COLO829 (cell line): ENCODE results near the gene GALNT18.

Experiments used
- DNase-seq: peaks from one replicate; pipeline ENCODE4 v3.0.0; 2012; ENCODE audit warnings: low spot score

Gene GALNT18

DNA sequence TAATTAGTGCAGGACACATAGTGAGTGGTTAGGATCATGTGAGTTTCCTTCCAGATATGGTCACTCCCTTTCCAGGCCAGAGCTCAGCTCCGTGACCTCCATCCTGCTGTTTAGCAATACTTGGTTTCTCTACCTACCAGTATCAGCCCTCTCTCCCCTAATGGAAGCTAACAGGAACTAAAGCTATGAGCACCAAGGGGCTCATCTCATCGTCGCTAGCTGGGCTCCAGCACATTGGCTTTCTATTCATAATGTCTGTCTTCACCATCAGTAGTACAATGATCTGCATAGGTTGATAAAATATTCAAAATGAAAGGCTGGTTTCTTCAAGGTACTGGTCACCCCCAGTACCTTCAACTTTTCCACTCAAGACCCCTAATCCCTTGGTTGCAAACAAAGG, 2.4 kb upstream of the GALNT18 start:
- no peak for DNase-seq

DNA sequence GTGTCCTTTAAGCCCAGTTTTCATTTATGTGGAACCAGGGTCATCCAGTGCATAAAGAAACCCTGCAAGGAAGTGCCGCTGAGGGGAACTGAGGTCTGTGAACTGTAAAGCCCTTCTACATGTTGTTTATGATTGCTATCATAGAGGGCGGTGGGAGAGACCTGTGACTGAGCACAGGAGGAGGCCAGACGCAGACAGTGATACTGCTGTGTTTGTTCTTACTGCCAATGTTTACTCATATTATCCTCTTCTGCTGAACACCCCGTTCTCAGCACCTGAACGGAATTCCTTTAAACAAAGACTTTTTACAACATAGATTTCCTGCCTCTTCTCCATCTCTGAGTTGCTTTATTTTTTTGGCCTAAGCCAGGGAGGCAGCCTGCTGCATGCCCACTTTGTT, 967 bp upstream of the GALNT18 start:
- DNase-seq, result no peak

DNA sequence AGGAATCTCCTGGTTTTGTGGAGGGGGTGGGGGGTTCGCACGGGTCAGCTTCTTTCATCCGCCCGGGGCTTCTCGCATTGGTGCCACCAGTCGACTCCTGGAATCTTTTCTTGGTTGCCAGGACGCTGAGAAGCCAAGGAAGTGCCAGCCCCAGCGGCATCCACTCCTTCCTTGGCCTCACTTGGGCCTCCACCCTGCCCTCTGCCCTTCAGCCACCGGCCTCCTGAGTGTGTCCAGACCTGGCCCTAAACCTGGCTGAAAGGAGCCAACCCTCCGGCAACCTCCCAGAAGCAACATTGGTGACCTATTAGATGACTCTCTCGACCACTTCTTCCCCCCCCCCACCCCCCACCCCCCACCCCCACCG, 518 bp upstream of the GALNT18 start:
- DNase-seq, result no peak

DNA sequence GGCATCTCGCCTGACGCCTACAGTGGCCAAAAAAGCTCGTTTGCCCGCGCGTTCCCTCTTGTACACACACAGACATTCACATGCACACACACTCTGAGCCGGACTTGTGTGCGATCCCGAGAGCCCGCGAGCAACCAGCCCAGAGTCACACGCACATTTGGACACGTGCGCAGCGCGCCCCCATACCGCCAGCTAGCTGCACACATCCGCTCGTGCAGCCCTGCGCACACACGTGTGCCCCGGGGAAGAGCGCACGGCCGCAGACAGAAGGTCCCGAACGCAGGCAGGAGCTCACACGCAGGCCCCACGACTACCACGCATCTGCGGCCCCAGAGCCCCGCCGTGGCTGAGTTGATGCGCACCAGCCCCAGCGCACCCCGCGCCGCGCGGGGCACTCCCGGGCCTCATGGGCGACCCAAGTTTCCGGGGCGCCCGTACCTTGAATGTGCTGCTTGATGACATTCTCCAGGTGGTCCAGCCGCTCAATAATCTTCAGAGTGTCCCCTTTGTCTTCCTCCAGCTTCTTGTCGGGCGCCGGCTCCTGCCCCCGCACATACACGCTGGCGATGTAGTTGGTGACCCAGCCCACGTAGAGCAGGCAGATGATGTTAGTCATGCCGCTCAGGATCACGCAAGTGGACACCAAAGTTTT, 758 bp downstream of the GALNT18 start:
- DNase-seq, result no peak

DNA sequence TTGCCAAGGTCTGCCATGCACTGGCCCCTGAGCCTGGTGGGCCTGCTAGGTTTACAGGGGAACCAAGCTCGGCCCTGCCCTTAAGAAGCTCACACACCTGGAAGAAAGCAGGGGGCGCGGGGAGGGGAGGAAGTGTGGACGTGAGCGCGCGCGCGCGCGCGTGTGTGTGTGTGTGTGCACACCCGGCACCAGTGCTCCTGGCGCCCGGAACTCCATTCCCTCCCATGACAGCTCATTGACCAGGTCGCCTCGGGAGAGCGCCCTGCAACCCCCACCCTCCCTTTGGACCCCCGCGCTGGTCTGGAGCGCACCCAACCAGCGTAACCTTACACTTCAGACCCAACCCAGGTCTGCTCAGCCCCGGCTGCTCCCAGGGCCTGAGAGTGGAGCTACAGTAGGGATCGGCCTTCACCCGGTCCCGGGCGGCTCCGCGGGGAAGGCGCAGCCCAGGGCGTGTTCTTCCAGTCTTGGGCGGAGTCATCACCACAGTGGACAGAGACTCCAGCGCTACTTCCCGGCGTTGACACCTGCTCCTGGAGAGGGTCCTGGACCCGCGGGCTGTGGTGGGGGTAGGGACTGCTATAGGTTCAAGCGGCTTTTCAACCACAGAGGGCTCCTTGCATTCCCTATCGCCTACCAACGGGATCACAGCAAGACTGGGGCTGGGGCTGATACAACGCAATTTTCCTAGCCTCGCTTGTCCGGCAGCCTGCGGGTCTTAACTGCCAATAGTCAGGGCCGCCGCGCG, 1.5 kb downstream of the GALNT18 start:
- no peak for DNase-seq

DNA sequence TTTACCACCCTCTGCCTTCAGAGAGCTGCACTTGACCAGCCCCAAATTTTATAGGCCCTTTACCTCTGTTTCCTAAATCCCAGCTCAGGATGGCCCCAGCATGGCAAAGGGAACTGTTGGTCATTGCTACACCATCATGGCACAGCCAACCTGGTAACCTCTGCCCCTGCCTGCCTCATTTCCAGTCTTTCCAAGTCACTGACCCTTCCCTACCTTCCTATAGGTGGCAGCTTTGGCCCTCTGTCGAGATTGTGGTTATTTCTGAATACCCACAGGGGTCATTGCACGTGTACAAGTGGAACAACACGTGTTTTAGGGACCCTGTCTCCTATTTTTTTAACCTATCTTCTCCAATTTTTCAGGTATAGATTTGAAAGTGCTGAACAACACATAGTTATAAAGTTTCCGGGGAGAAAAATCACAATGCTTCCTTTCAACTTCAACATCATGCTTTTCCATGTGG, 2.8 kb downstream of the GALNT18 start:
- no peak for DNase-seq

DNA sequence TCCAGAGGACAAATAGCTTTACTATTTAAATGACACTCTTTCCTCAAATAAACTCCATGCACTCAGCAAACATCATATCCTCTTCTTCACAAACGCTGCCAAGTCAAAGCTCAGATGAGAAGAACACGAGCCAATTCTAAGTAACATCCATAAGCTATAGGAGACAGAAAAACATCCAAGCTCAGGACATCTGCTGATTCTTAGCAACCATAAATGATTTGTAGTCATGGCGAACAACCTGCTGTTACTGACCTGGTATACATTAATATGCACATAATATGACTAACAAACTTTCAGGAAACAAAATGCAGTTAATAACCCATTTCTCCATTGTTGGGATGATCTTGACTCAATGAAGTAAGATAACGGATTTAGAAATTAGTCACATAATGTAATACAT, 6.7 kb downstream of the GALNT18 start:
- DNase-seq, result no peak

DNA sequence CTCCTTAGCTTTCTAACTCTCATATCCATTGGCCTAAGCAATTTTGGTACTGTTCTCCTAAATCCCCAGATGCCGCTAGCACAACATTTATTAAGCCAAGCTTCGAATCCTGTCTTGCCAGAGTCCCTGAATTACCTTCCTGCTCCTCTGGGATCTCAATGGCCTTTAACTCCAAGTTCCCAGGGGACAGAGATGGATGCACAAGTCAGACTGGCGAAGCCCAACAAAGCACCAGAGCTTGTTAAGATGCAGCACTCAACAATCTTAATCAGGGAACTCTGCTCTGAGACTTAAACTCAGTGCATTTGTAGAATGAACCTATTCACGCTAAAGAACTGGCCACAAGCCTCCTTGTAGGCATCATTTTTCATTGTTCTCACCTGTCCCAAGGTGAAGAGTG, 9.4 kb downstream of the GALNT18 start:
- no peak for DNase-seq

DNA sequence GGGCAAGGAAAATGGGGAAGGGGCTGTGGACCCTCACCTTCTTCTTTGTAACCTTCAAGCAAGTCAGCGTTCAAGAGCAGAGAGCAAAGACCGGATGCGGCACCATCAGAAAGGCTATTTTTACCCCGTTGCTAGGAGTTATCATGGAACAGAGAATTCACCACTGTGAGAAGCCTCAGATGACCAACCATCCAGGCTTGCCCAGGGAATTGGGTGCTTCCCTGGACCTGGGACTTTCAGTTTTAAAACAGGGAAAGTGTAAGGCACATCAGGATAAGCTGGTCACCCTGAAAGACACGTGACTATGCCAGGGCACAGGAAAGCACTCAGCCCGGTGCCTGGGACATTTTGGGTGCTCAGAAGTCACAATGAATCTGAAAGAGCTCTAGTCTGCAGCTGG, 10.4 kb downstream of the GALNT18 start:
- DNase-seq, result no peak

DNA sequence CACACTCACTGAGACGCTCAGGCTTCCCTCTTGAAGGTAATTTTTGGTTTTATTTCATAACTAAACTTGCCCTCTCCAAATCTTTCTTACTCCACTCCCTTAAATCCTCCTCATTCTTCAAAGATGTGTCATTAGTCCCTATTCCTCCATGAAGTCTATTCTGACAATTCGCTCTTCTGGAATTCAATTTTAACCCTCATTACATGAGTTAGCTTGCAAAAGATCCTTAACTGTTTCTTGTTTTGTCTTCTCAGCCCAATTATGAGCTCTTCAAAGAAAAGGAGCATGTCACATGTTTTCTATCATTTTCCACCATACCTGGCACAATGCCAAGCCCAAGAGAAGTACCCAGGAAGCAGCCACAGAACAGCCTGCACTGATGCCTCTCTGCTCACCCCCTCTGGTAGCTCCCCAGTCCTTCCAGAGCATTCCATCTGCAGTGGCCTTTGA, 13.0 kb downstream of the GALNT18 start:
- no peak for DNase-seq

DNA sequence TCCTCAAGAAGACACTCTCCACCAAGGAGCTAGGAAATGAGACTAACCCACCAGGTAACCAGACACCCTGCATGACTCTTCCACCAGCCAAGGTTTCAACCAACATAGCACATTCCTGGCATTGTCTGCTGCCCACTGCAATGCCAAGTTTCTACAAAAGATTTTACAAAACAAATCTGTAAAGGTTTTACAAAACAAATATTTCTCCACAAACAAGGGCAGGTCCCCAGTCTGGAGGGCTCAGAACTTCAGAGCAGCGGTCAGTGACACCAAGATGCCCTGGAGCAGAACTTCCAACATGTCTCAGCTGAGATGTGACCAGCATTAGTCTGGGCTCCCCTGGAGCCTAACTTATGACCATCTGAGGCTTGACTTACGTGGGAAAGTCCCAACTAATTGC, 14.0 kb downstream of the GALNT18 start:
- DNase-seq, result no peak

DNA sequence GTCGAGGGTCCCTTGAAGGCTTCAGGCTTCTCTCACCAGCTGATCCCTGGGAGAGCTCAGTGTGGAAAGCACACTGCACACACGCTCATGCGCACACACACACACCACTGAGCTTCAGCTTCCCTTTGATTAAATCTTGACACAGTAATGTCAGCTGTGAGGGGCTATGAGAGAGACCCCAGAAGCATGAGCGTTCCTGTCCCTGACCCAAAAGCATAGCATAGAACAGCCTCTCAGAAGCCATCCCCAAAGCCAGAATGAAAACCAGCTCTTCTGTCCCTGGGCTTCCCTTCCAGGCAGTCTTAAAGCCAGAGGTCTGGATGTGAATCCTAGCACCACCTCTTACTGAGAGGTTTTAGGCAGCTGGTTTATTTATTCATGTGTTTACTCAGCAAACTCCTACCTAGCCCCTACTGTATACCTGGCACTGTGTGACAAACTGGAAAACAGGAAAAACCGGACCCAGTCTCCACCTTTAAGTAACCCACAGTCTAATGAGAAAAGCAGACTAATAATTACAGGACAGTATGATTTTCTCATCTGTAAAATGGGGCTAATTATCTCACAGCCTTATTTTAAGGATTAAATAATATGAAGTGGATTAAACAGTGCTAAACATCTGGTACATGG, 15.9 kb downstream of the GALNT18 start:
- no peak for DNase-seq

DNA sequence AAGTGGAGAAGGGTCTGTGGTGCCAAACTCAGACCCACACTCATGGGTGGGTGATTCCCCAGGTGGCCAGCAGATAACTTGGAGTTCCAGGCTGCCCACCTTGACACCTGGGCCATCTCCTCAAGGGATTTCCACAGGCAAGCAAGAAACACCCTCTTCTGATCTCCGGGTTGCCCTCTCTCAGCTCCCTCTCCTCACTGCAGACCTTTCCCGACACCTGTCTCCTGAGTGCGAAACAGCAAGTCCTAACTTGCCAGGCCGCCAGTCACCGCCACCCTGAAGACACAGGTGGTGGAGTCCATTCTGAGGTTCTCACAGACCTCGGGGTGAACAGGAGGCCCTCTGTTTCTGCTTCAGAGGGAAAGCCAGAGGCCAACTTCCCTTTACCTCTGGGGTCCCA, 16.6 kb downstream of the GALNT18 start:
- no peak for DNase-seq

DNA sequence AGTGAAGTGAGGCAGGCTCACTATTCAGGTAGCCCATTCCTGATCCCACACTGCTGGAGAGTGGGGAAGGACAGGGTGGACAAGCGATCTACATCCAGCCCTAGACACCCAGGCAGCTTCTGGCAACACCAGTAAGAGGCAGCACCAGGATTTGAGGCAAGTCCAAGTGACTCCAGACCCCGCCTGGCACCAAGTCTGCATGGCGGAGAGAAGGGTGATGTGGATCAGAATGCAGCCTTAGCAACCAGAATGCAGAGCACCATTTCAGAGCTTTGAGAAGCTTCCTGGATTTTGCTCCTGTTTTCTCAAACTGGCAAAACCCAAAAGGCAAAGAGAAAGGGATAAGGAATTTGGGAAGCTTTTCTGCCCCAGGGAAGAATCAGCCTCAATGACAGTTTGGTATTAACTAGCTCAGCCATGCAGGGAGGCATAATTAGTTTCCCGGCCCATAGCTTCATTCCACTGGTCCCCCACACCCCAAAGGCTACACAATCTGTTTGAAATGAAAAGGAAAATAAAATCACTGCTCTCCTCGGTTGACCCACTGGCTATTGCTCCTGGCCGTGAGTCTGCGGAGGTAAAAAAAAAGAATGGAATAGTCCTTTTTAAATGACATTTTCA, 17.3 kb downstream of the GALNT18 start:
- DNase-seq, result no peak

DNA sequence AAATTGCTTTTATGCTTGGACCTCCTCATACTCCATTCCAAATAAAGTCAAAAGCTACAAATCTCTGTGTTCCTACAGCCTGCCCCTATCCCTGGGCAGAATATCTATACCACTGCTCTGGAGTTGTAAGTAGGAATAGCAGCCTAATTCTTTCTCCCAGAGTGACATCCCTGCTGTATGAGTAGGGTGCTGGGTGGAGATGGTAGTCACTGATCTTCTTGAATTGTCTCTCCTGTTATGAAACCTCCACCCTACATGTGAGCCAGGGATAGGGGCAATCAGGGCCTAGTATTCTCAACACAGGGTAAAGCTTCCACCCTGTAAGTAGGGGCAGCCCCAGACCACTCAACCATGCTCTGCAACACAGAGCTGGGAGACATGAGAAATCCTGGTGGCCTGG, 19.8 kb downstream of the GALNT18 start:
- DNase-seq, result no peak

DNA sequence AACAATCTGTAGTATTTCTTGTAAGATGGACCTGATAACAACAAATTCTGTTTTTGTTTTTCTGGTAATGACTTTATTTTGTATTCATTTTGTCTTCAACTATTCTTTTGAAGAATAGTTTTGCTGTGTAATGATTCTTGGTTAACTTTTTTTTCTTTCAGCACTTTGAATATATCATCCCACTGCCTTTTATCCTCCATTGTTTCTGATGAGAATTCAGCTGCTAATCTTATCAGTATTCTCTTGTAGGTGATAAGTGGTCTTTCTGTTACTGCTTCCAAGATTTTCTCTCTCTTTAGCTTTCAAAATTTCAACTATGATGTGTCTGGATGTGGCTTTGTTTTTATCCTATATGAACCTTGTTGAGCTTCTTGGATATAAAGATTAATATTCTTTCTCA, 21.5 kb downstream of the GALNT18 start:
- no peak for DNase-seq

DNA sequence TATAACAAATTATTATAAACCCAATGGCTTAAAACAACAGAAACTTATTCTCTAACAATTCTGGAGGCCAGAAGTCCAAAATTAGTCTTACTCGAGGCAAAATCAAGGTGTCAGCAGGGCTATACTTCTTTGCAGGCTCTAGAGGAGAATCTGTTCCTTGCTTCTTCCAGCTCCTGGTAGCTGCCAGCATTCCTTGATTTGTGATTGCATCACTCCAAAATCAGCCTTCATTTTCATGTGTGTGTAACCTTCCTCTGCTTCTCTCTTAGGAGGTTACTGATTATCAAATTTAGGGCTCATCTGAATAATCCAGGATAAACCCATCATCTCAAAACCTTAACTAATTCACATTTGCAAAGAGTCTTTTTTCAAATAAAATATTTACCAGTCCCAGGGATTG, 23.6 kb downstream of the GALNT18 start:
- no peak for DNase-seq

DNA sequence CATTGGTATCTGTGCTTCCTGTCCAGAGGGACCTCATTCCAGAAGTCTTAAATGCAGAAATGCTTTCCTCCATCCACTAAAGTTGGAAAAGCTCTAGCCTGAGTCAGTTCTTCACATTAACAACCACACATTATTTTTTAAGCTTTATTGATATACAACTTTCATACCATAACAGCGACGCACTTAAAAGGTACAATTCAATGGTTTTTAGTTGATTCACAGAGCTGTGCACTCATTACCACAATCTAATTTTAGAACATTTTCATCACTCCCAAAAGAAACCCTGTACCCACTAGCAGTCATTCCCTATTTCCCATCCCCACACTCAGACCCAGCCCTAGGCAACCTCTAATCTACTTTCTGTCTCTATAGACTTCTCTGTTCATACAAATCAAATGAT, 27.6 kb downstream of the GALNT18 start:
- DNase-seq, result no peak

DNA sequence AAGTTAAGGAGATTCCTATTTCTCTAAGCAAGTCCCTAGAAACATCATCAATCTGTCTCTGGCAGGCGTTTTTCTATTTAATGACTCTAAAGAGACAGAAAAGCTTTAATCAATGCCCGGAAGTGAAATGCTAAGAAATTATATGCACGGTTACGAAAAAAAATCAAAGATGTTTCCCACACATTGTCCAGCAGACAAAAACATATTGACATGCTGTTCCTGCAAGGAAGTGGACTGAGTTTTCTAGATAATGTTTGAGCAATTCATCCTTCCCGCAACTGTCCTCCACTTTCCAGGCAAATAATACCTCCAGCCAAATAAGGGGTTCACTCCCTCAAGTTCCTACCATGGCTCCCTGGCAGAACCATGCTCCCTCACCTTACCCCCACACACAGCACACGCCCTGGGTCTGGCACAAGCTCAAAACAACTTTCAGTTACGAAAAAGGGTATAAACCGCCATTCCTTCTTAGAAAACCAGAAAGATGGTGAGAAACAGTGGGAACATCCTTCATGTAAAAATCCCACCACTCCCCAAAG, 29.6 kb downstream of the GALNT18 start:
- DNase-seq, result no peak

DNA sequence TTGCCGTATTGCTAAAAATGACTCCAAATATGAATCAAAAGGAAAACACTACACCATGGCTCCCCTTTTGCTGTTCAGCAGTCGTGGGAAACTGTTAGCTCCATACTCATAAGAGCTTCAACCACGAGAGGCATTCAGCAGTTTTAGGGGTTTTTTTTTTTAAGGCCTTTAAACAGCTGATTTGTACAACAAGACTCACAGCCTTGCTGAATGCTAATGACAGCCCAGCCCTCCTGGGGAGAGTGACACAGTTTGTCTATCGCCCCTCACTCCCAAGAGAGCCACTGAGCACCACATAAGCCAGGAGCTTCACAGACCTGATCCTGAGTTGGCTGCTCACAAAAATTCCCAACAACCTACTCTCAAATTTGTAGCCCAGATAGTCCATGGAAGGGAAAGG, 32.4 kb downstream of the GALNT18 start:
- DNase-seq, result no peak

DNA sequence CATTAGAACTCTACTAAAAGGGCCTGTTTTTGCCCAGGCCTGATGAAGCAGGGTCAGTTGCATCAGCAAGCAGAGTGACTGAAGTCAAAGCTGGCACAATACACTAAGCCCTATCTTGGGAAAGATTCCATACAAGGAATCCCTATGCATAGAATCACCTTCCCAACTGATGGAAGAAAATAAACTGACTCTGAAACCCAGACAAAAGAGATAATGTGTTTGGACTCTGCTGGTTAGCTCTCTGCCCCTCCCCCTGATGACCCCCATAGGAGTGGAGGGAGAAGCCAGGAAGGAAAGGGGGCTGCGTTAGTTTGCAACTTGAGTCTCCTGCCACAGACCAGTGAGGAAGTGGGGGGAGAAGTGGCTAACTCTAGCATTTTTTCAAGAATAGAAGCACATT, 32.9 kb downstream of the GALNT18 start:
- DNase-seq, result no peak

DNA sequence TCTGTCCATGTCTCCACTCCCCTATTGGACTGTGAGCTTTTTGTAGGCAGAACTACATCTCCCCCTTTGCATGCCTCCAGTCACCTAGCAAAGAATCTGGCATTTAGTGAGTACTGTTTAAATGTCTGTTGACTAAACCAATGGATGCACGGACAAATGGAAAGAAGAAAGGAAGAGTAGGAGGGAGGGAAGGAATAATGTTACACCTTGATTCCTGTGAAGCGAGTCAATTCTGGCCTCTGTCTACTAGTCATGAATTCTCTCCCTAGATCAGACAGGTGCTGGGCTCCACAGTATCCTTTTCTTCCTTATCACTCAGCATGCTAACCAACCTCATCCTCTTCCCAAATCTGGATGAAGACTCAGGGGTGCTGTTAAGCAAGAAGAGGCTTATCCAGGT, 33.6 kb downstream of the GALNT18 start:
- no peak for DNase-seq

DNA sequence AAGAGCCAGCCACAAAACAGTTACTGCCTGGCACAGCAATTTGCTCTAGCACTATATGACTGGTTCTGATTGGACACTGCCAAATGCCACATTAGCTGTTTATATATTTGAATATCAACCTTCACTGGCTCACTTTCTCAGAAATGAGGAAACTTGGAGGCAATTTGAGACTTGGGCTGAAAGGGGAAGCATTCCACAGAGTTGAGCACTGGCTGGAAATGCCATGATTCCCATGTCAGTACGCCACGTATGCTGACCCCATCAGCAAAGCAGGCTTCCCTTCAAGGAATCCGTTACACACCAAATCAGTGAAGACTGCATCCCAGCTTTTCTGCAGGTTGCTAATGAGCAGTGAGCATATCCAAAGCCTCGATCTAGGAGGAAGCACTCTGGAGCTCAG, 34.7 kb downstream of the GALNT18 start:
- DNase-seq, result no peak
